IPS DF 6.9 (cell line): ENCODE data around the gene MAD1L1.

Source experiments
- DNase-seq: peaks from one replicate; pipeline ENCODE4 v3.0.0-alpha.2; 2013; ENCODE audit warnings: low read depth, low spot score
- H3K27ac ChIP-seq: one replicate; pipeline ENCODE4 v1.5.1; 2013; ENCODE audit warnings: low read length, control low read depth
- H3K27me3 ChIP-seq: 2 replicates; pipeline ENCODE4 v1.6.1; 2013; ENCODE audit warnings: mild to moderate bottlenecking, low read length; ENCODE audit not compliant: control insufficient read depth, insufficient read depth
- H3K36me3 ChIP-seq: 2 replicates; pipeline ENCODE4 v1.6.1; 2013; ENCODE audit warnings: low read length; ENCODE audit not compliant: control insufficient read depth, insufficient read depth
- H3K4me1 ChIP-seq: 2 replicates; pipeline ENCODE4 v1.6.1; 2013; ENCODE audit warnings: low read length; ENCODE audit not compliant: control insufficient read depth, insufficient read depth
- H3K4me3 ChIP-seq: 2 replicates; pipeline ENCODE4 v1.5.1; 2013; ENCODE audit warnings: mild to moderate bottlenecking, low read length
- H3K9me3 ChIP-seq: 2 replicates; pipeline ENCODE4 v1.6.1; 2013; ENCODE audit warnings: low read length, inconsistent platforms; ENCODE audit not compliant: control insufficient read depth, insufficient read depth
- WGBS: extraction: QIAGEN DNeasy Blood & Tissue Kit; methylation state at CpG from one replicate; pipeline ENCODE4 v1.1.7; 2013; ENCODE audit warnings: mixed read lengths, missing lambda C conversion rate; ENCODE audit not compliant: insufficient read length, insufficient coverage; 5-methylcytosine and 5-hydroxymethylcytosine counted together

The MAD1L1 gene

GRCh38 chr7:2125931-2126330 is 106.8 kb downstream of the MAD1L1 start:
- WGBS: no CpG with 5 or more reads among the region's 18 CpGs
- no peak overlapping the region for H3K27ac ChIP-seq
- H3K36me3 ChIP-seq: peaks cover 2% of the 10 kb centered on the region; the same call in 1 of the 2 replicates
- H3K9me3 ChIP-seq: no peaks in the 10 kb centered on the region
- H3K4me1 ChIP-seq: no peaks in the 10 kb centered on the region; the same call in 1 of the 2 replicates
- no peaks in the 10 kb centered on the region for H3K27me3 ChIP-seq
- DNase-seq: no peak
- no peak overlapping the region for H3K4me3 ChIP-seq

DNA sequence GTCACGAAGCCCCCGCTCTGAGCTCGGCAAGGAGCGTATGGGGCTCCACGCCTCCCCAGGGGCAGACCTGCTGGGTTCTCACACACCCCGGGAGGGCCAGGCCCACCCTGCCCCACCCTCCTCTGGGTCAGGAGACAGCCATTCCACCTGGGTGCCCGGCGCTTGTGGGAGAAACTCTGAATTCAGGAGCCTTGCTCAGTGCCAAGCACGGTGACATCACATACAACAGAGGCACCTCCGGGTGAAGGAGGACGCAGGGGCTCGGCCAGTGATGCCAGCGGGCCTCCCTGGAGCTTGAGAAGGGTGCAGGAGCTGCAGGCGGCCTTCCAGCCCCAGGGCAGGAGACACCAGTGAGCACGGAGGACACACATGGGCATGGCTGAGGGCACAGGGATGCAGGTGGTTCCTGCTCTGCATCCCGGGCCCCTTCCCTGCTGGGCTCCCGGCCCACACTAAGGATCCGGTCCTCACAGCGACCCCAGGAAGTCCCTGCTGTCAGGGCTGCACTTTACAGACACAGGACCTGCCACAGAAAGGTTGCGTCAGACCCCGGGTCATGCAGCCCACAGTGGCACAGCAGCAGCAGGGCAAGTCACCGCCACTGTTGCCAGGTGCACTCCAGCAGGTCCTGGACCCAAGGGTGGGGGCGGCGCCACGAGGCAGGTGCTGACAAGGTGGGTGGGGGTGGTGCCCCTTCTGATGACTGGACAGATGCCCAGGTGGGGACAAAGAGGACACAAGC is 108.0 kb downstream of the MAD1L1 start:
- Histone ChIP-seq H3K27me3 (no peaks in the 10 kb centered on the region), H3K27ac (no peak overlapping the region), H3K4me3 (no peak overlapping the region), H3K4me1 (no peaks in the 10 kb centered on the region; the same call in 1 of the 2 replicates), H3K9me3 (no peaks in the 10 kb centered on the region), H3K36me3 (peaks cover 2% of the 10 kb centered on the region; the same call in 1 of the 2 replicates)
- WGBS: no CpG with 5 or more reads among the region's 25 CpGs
- DNase-seq: no peak

DNA sequence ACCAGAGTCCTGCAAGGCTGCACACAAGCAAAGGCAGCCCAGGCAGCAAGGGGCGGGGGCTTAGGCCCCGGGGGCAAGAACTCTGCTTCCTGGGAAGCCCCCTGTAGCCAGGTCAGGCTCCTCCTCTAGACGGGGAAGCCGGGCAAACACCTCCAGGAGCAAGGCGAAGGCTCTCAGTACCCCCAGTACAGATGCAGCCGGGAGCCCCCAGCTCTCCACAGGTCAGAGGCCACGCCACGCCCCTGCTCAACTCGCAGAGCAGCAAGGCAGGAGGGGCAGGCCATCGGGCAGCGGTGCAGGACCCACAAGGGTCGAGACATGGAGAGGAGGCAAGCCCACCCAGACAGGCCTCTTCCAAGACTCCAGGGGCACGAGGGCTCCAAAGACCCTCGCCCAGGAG is 108.8 kb downstream of the MAD1L1 start:
- Histone ChIP-seq H3K27ac (no peak overlapping the region), H3K4me1 (no peaks in the 10 kb centered on the region; the same call in 1 of the 2 replicates), H3K36me3 (peaks cover 2% of the 10 kb centered on the region; the same call in 1 of the 2 replicates), H3K27me3 (no peaks in the 10 kb centered on the region), H3K9me3 (no peaks in the 10 kb centered on the region), H3K4me3 (no peak overlapping the region)
- no CpG with 5 or more reads among the region's 14 CpGs for WGBS
- no peak for DNase-seq

- Histone ChIP-seq H3K27me3 (no peaks in the 10 kb centered on the region), H3K4me3 (no peak overlapping the region), H3K4me1 (no peaks in the 10 kb centered on the region; the same call in 1 of the 2 replicates), H3K27ac (no peak overlapping the region), H3K9me3 (no peaks in the 10 kb centered on the region), H3K36me3 (peaks cover 2% of the 10 kb centered on the region; the same call in 1 of the 2 replicates)
- DNase-seq: no peak
- no CpG with 5 or more reads among the region's 25 CpGs for WGBS
Observed at GRCh38 chr7:2123360-2123759, 109.4 kb downstream of the MAD1L1 start.

- DNase-seq: no peak
- Histone ChIP-seq H3K4me1 (no peaks in the 10 kb centered on the region; the same call in 1 of the 2 replicates), H3K27me3 (no peaks in the 10 kb centered on the region), H3K9me3 (no peaks in the 10 kb centered on the region), H3K36me3 (peaks cover 2% of the 10 kb centered on the region; the same call in 1 of the 2 replicates), H3K4me3 (no peak overlapping the region), H3K27ac (no peak overlapping the region)
- WGBS: no CpG with 5 or more reads among the region's 16 CpGs
Observed at GRCh38 chr7:2122651-2123050, 110.1 kb downstream of the MAD1L1 start.

DNA sequence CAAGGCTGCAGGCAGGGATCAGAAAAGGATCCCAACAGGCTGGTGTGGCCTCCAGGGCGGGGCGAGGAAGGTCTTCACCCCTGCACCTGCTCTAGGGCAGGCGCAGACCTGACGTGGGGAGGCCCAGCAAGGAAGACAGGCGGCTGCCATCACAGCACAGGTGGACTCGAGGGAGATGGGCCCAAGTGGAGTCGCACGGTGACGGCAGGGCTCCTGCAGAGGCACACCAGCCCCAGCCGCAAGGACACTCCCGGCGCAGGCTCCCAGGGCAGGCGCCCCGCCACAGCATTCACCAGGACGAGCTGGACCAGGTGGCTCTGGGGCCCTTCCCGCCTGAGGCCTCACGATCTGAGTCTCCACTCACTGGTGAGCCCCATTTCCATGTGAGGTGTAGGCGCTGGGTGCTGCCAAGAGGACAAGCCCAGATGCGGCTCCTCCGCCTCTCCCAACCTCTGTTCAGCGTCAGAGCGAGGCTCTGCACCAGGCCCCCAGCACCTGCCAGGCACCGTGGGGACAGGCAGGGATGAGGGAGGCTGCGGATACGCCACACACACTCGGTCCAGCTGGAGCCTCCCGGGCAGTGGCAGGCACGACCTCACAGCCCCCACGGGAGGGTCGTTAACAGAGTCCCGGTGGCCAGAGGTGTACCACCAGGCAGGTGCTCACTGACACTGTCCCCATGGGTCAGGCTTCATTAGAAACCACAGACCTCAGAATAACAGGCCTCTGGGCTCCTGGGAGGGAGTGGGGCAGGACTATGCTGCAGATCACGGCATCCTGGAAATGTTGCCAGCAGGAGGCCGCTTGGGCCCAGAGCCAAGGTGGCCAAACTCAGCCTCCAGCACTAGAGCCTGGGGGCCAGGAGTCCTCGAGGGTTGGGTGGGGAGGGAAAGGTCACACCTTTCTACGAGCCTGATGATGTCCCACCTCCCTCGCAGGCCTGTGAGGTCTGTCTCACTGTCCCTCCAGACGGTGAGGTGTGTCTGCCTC is 111.6 kb downstream of the MAD1L1 start:
- peaks cover 2% of the 10 kb centered on the region; the same call in 1 of the 2 replicates for H3K36me3 ChIP-seq
- no peaks in the 10 kb centered on the region for H3K27me3 ChIP-seq
- no peak overlapping the region for H3K27ac ChIP-seq
- no peaks in the 10 kb centered on the region for H3K9me3 ChIP-seq
- H3K4me1 ChIP-seq: no peaks in the 10 kb centered on the region; the same call in 1 of the 2 replicates
- no CpG with 5 or more reads among the region's 37 CpGs for WGBS
- no peak overlapping the region for H3K4me3 ChIP-seq
- no peak for DNase-seq

DNA sequence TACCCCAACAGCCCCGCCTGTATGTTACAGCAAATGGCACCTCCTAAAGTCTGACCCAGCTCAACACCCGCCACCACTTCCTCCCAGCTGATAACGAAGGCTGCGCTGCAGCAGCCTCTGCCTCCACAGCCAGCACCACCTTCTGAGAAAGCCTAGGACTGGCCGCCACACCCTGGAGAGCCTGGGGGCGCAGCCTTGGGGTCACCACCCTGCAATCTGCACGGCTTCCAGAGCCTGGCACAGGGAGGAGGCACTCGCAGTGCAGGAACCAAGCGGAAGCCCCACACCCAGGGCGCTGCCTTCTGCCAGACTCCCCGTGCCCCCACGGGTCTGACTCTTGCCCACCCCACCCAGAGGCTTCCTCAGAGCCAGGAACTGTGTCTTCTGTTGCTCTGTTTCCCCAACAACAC is 112.5 kb downstream of the MAD1L1 start:
- no CpG with 5 or more reads among the region's 12 CpGs for WGBS
- no peaks in the 10 kb centered on the region for H3K27me3 ChIP-seq
- no peaks in the 10 kb centered on the region for H3K9me3 ChIP-seq
- no peak overlapping the region for H3K27ac ChIP-seq
- peaks cover 2% of the 10 kb centered on the region; the same call in 1 of the 2 replicates for H3K36me3 ChIP-seq
- no peak for DNase-seq
- no peaks in the 10 kb centered on the region; the same call in 1 of the 2 replicates for H3K4me1 ChIP-seq
- no peak overlapping the region for H3K4me3 ChIP-seq

- no CpG with 5 or more reads among the region's 25 CpGs for WGBS
- no peaks in the 10 kb centered on the region for H3K9me3 ChIP-seq
- no peak for DNase-seq
- no peaks in the 10 kb centered on the region for H3K4me1 ChIP-seq
- H3K27ac ChIP-seq: no peak overlapping the region
- H3K27me3 ChIP-seq: no peaks in the 10 kb centered on the region
- no peak overlapping the region for H3K4me3 ChIP-seq
- H3K36me3 ChIP-seq: peaks cover 2% of the 10 kb centered on the region; the same call in 1 of the 2 replicates
Observed at GRCh38 chr7:2118630-2119190, 114.0 kb downstream of the MAD1L1 start.

DNA sequence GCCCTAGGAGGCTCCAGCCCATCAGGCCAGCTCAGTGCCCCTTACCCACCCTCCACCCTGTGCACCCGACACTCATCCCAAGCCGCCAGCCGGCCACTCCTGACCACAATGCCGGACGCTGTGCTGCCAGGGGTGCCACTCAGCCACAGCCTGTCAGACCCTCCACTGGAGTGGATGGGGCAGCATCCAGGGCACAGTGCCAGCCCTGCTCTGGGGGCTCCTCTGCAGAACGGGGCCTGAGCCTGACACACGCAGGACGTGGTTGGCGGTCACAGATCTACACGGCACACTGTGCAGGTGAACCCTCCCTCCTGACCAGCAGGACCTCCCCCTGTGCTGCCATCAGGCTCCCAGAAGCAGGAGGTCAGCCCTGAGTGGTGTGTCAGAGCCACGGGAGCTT is 114.7 kb downstream of the MAD1L1 start:
- H3K36me3 ChIP-seq: peaks cover 2% of the 10 kb centered on the region; the same call in 1 of the 2 replicates
- no peak for DNase-seq
- no peaks in the 10 kb centered on the region for H3K4me1 ChIP-seq
- H3K9me3 ChIP-seq: no peaks in the 10 kb centered on the region
- H3K4me3 ChIP-seq: no peak overlapping the region
- WGBS: no CpG with 5 or more reads among the region's 11 CpGs
- H3K27ac ChIP-seq: no peak overlapping the region
- no peaks in the 10 kb centered on the region for H3K27me3 ChIP-seq

DNA sequence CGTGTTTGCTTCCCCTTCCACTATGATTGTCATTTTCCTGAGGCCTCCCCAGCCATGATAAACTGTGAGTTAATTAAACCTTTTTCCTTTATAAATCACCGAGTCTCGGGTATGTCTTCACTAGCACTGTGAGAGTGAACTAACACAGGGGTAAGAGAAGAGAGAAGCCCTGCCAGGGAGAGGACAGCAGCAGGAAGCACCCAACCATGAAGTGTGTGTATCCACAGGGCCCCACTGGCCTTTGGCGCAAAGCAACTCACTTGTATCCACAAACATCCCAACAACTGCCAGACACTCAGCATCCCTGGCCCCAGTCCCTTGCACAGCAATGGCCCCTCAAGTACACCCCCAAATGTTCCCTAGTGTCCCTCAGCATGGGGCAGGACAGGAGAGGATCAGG is 115.1 kb downstream of the MAD1L1 start:
- Histone ChIP-seq H3K36me3 (peaks cover 2% of the 10 kb centered on the region; the same call in 1 of the 2 replicates), H3K27me3 (no peaks in the 10 kb centered on the region), H3K4me3 (no peak overlapping the region), H3K27ac (no peak overlapping the region), H3K9me3 (no peaks in the 10 kb centered on the region), H3K4me1 (no peaks in the 10 kb centered on the region)
- DNase-seq: no peak
- WGBS: no CpG with 5 or more reads among the region's 4 CpGs
